Measurements from ENCODE around the gene MEX3D. TPM values are rescaled to one million over a fixed set of nuclear protein-coding genes. Genes with fewer than 3 reads are reported as not detected.

Gene MEX3D
- total and polyA plus RNA-seq, 7 donors, result 4.8 to 16.1 (median 10.3) TPM

GRCh38 chr19:1526979-1527649, 41.0 kb downstream of the MEX3D start:
- 39 to 71% methylated on average over 18 of the region's 18 CpGs for WGBS, 2 donors
- intact Hi-C loops (cut with DNase I), result no loop called here
- DNase-seq, result no peak
- H3K27ac ChIP-seq, result no peak overlapping the region
- TF ChIP-seq POLR2A (IDR thresholded peaks at IDR 0.05) (no peak), CTCF (IDR thresholded peaks at IDR 0.05) (no peak), POLR2AphosphoS5 (IDR thresholded peaks at IDR 0.05) (no peak), EP300 (IDR thresholded peaks at IDR 0.05) (no peak)
- no peaks in the 10 kb centered on the region for H3K9me3 ChIP-seq
- H3K27me3 ChIP-seq, result peaks cover 25 to 68% (median 67%) of the 10 kb centered on the region in 3 donors
- H3K4me1 ChIP-seq, result peaks cover 0 to 16% (median 11%) of the 10 kb centered on the region in 4 donors
- no peak overlapping the region for H3K4me3 ChIP-seq
- H3K36me3 ChIP-seq, result no peaks in the 10 kb centered on the region

GRCh38 chr19:1526066-1526778, 41.9 kb downstream of the MEX3D start:
- Histone ChIP-seq H3K4me1 (peaks cover 0 to 25% (median 19%) of the 10 kb centered on the region in 4 donors), H3K27ac (no peak overlapping the region), H3K27me3 (peaks cover 25 to 68% (median 67%) of the 10 kb centered on the region in 3 donors), H3K4me3 (no peak overlapping the region), H3K36me3 (no peaks in the 10 kb centered on the region), H3K9me3 (no peaks in the 10 kb centered on the region)
- 64 to 78% methylated on average over 33 of the region's 33 CpGs for WGBS, 2 donors
- DNase-seq, result no peak
- intact Hi-C loops (cut with DNase I), result no loop called here
- TF ChIP-seq POLR2AphosphoS5 (IDR thresholded peaks at IDR 0.05) (no peak), POLR2A (IDR thresholded peaks at IDR 0.05) (no peak), EP300 (IDR thresholded peaks at IDR 0.05) (no peak), CTCF (IDR thresholded peaks at IDR 0.05) (no peak)

GRCh38 chr19:1525343-1525742, 42.8 kb downstream of the MEX3D start:
- Histone ChIP-seq H3K36me3 (no peaks in the 10 kb centered on the region), H3K4me1 (peaks cover 0 to 26% (median 20%) of the 10 kb centered on the region in 4 donors), H3K4me3 (no peak overlapping the region), H3K27me3 (peaks cover 25 to 68% (median 67%) of the 10 kb centered on the region in 3 donors), H3K9me3 (no peaks in the 10 kb centered on the region), H3K27ac (no peak overlapping the region)
- no peak for DNase-seq
- WGBS, 2 donors, result 46 to 62% methylated on average over 31 of the region's 31 CpGs
- intact Hi-C loops (cut with DNase I), result no loop called here
- TF ChIP-seq EP300 (IDR thresholded peaks at IDR 0.05) (no peak), POLR2A (IDR thresholded peaks at IDR 0.05) (no peak), POLR2AphosphoS5 (IDR thresholded peaks at IDR 0.05) (no peak), CTCF (IDR thresholded peaks at IDR 0.05) (no peak)

GRCh38 chr19:1524972-1525325, 43.2 kb downstream of the MEX3D start:
- Histone ChIP-seq H3K27me3 (peaks cover 25 to 68% (median 67%) of the 10 kb centered on the region in 3 donors), H3K4me3 (no peak overlapping the region), H3K36me3 (no peaks in the 10 kb centered on the region), H3K4me1 (peaks cover 0 to 26% (median 20%) of the 10 kb centered on the region in 4 donors), H3K27ac (no peak overlapping the region), H3K9me3 (no peaks in the 10 kb centered on the region)
- WGBS, 2 donors, result 51 to 67% methylated on average over 17 of the region's 17 CpGs
- intact Hi-C loops (cut with DNase I), result no loop called here
- TF ChIP-seq CTCF (IDR thresholded peaks at IDR 0.05) (no peak), POLR2AphosphoS5 (IDR thresholded peaks at IDR 0.05) (no peak), POLR2A (IDR thresholded peaks at IDR 0.05) (no peak), EP300 (IDR thresholded peaks at IDR 0.05) (no peak)
- DNase-seq, result no peak

Measured in sigmoid colon (tissue), 7 donors.